ENCODE measurements around the gene PIAS1. TPM values are rescaled to one million over a fixed set of nuclear protein-coding genes. Genes with fewer than 3 reads are reported as not detected.

The PIAS1 gene
- total RNA-seq, 2 experiments from 2014 or later: 44.1 to 59.0 TPM

DNA sequence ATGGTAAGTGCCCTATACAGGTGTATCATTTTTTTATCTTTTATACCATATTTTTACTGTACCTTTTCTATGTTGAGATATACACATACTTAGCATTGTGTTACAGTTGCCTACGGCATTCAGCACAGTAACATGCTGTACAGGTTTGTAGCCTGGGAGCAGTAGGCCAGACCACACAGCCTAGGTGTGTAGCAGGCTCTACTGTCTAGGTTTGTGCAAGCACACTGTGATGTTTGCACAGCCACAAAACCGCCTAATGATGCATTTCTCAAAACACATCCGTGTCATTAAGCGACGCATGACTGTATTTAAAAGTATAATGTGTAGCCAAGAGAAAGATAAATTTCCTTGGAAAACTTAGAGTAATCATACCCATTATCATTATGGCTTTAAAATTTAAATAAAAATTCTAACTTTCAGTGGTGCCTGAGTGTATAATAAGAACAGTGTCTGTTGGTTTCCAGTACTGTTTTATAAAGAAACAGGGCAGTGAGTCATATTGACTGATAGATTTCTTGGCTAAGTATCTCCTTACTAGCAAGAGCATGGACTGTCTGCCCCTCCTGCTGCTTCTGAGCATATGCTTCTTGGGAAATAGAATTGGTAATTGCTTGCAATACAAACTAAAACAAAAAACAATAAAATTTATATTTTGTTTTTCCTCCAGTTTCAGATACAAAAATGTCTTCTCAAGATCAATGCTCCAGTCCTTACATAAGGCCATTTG, 132.7 kb downstream of the PIAS1 start:
- no peak for TF ChIP-seq EZH2phosphoT487 (IDR thresholded peaks at IDR 0.05; ENCODE audit: borderline replicate concordance, low read depth, low read length)
- TF ChIP-seq, protein P1, sequence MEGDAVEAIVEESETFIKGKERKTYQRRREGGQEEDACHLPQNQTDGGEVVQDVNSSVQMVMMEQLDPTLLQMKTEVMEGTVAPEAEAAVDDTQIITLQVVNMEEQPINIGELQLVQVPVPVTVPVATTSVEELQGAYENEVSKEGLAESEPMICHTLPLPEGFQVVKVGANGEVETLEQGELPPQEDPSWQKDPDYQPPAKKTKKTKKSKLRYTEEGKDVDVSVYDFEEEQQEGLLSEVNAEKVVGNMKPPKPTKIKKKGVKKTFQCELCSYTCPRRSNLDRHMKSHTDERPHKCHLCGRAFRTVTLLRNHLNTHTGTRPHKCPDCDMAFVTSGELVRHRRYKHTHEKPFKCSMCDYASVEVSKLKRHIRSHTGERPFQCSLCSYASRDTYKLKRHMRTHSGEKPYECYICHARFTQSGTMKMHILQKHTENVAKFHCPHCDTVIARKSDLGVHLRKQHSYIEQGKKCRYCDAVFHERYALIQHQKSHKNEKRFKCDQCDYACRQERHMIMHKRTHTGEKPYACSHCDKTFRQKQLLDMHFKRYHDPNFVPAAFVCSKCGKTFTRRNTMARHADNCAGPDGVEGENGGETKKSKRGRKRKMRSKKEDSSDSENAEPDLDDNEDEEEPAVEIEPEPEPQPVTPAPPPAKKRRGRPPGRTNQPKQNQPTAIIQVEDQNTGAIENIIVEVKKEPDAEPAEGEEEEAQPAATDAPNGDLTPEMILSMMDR (conservative IDR thresholded peaks at IDR 0.05; ENCODE audit: low read length): no peak
- Histone ChIP-seq H3K27ac (ENCODE audit: low read depth, low read length, poor library complexity, severe bottlenecking) (peak overlapping the region; percentile 97), H3K4me1 (ENCODE audit: insufficient read depth, low read length, poor library complexity, severe bottlenecking) (peaks cover 63% of the 10 kb centered on the region), H2AFZ (ENCODE audit: low read length) (no peak overlapping the region), H4K20me1 (ENCODE audit: insufficient read depth, low read length) (no peaks in the 10 kb centered on the region), H3K36me3 (ENCODE audit: insufficient read depth, low read length) (peaks cover 84% of the 10 kb centered on the region), H3K9me2 (ENCODE audit: insufficient read depth, low read length) (no peaks in the 10 kb centered on the region), H3K4me2 (ENCODE audit: low read length) (peak overlapping the region; percentile 64), H3K79me2 (ENCODE audit: insufficient read depth, low read depth, low read length) (peaks cover 4% of the 10 kb centered on the region; the same call in 1 of the 2 replicates), H3K9me3 (ENCODE audit: low read length) (no peaks in the 10 kb centered on the region), H3K4me3 (ENCODE audit: low read depth, low read length, poor library complexity, severe bottlenecking) (no peak overlapping the region)
- no TSS peak for BruUV-seq (replicated peaks)
- POLR2A ChIA-PET: no interaction called here
- CTCF ChIA-PET (ENCODE audit: unreplicated experiment): no interaction called here
- no peak for DNase-seq (ENCODE audit: low spot score)
- intact Hi-C loops (cut with micrococcal nuclease; ENCODE audit: unreplicated experiment): loop anchor here (5.0 kb wide), 1 partner anchor 405 kb away; no protein-coding TSS in a partner anchor

DNA sequence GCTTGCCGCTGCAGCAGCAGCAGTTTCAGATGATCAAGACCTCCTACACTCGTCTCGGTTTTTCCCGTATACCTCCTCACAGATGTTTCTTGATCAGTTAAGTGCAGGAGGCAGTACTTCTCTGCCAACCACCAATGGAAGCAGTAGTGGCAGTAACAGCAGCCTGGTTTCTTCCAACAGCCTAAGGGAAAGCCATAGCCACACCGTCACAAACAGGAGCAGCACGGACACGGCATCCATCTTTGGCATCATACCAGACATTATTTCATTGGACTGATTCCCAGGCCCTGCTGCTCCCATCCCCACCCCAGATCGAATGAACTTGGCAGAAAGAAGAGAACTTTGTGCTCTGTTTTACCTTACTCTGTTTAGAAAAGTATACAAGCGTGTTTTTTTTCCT, 133.4 kb downstream of the PIAS1 start:
- Histone ChIP-seq H3K4me2 (ENCODE audit: low read length) (peak overlapping the region; percentile 64), H3K4me1 (ENCODE audit: insufficient read depth, low read length, poor library complexity, severe bottlenecking) (peaks cover 70% of the 10 kb centered on the region), H2AFZ (ENCODE audit: low read length) (no peak overlapping the region), H3K9me3 (ENCODE audit: low read length) (no peaks in the 10 kb centered on the region), H3K79me2 (ENCODE audit: insufficient read depth, low read depth, low read length) (peaks cover 4% of the 10 kb centered on the region; the same call in 1 of the 2 replicates), H3K4me3 (ENCODE audit: low read depth, low read length, poor library complexity, severe bottlenecking) (no peak overlapping the region), H3K36me3 (ENCODE audit: insufficient read depth, low read length) (peaks cover 86% of the 10 kb centered on the region), H3K9me2 (ENCODE audit: insufficient read depth, low read length) (no peaks in the 10 kb centered on the region), H4K20me1 (ENCODE audit: insufficient read depth, low read length) (no peaks in the 10 kb centered on the region), H3K27ac (ENCODE audit: low read depth, low read length, poor library complexity, severe bottlenecking) (peak overlapping the region; percentile 97)
- DNase-seq (ENCODE audit: low spot score): peak; percentile 49
- TF ChIP-seq, protein P1 (conservative IDR thresholded peaks at IDR 0.05; ENCODE audit: low read length): no peak
- TF ChIP-seq EZH2phosphoT487 (IDR thresholded peaks at IDR 0.05; ENCODE audit: borderline replicate concordance, low read depth, low read length): no peak
- intact Hi-C loops (cut with micrococcal nuclease; ENCODE audit: unreplicated experiment): loop anchor here (5.0 kb wide), 1 partner anchor 405 kb away; no protein-coding TSS in a partner anchor
- POLR2A ChIA-PET: no interaction called here
- CTCF ChIA-PET (ENCODE audit: unreplicated experiment): no interaction called here
- no TSS peak for BruUV-seq (replicated peaks)

DNA sequence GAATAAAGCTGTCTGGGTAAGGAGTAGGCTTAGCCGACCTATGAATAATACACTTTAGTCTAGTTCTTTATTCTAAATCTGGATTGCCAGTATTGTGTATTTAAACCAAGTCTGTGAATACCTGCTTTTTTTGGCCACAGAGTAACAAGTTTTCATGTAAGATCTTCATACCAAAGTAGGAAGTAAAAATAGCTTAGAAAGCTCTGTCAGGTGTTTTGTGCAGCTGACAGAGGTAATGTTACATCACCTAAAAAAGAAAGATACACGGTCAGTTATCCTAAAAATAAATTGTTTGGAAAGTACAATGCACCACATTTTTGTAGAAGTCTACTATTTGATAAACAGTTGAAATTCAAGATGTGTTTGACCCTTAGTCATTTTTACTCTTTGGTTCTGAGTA, 134.5 kb downstream of the PIAS1 start:
- Histone ChIP-seq H4K20me1 (ENCODE audit: insufficient read depth, low read length) (no peaks in the 10 kb centered on the region), H3K4me1 (ENCODE audit: insufficient read depth, low read length, poor library complexity, severe bottlenecking) (peaks cover 70% of the 10 kb centered on the region), H3K79me2 (ENCODE audit: insufficient read depth, low read depth, low read length) (peaks cover 4% of the 10 kb centered on the region; the same call in 1 of the 2 replicates), H3K9me2 (ENCODE audit: insufficient read depth, low read length) (no peaks in the 10 kb centered on the region), H2AFZ (ENCODE audit: low read length) (peak overlapping the region; percentile 20; the same call in 1 of the 2 replicates), H3K9me3 (ENCODE audit: low read length) (no peaks in the 10 kb centered on the region), H3K4me3 (ENCODE audit: low read depth, low read length, poor library complexity, severe bottlenecking) (peak overlapping the region; percentile 37), H3K27ac (ENCODE audit: low read depth, low read length, poor library complexity, severe bottlenecking) (peak overlapping the region; percentile 97), H3K36me3 (ENCODE audit: insufficient read depth, low read length) (peaks cover 86% of the 10 kb centered on the region), H3K4me2 (ENCODE audit: low read length) (peak overlapping the region; percentile 64)
- TF ChIP-seq, protein P1 (conservative IDR thresholded peaks at IDR 0.05; ENCODE audit: low read length): no peak
- no peak for TF ChIP-seq EZH2phosphoT487 (IDR thresholded peaks at IDR 0.05; ENCODE audit: borderline replicate concordance, low read depth, low read length)
- peak; percentile 86 for DNase-seq (ENCODE audit: low spot score)
- ChIA-PET POLR2A (interaction anchor here (1.0 kb wide), 1 partner anchor 40 kb away, joined by 3 read pairs; no protein-coding TSS in a partner anchor), CTCF (ENCODE audit: unreplicated experiment) (no interaction called here)
- BruUV-seq (replicated peaks): no TSS peak
- intact Hi-C loops (cut with micrococcal nuclease; ENCODE audit: unreplicated experiment): loop anchor here (1.0 to 5.0 kb wide), 3 partner anchors 41 to 406 kb away; partner anchors contain the start of gene CLN6
